Body of pancreas (tissue), 4 donors: ENCODE data around the gene FRMD4B.

Experiments used
- CTCF ChIP-seq, 7 experiments: fragments of 450-650 bp in 4 of 7; fragments of 200-600 bp in 3 of 7; sonication (generic) in 3 of 7; IDR thresholded peaks; one replicate each; pipeline ENCODE4 v1.5.1; 2016 to 2019; ENCODE audit warnings: antibody characterized with exemption in 7 of 7
- POLR2A ChIP-seq, 3 donors: fragments of 450-650 bp; IDR thresholded peaks; one replicate each; pipeline ENCODE4 v1.6.1; 2016; ENCODE audit warnings: antibody characterized with exemption in 3 of 3, mild to moderate bottlenecking in 2 of 3

GRCh38 chr3:69174445-69174844, 211.4 kb downstream of the FRMD4B start:
- TF ChIP-seq POLR2A (IDR thresholded peaks at IDR 0.05) = no peak
- no peak for TF ChIP-seq CTCF (IDR thresholded peaks at IDR 0.05)
